NCI-H2107 treated with DMSO at 0.1 percent for 48 hours (cell line): ENCODE data around the gene PHACTR1.
"Not testable (repeated sequence)": the region's sequence is repeated elsewhere in the genome, so short reads cannot be mapped to it uniquely, and the experiment has no call there.

Experiments
- DNase-seq: peaks from one replicate; lab custom pipeline; 2025; ENCODE audit not compliant: unreplicated experiment; lab: John Stamatoyannopoulos, UW

The PHACTR1 gene

DNA sequence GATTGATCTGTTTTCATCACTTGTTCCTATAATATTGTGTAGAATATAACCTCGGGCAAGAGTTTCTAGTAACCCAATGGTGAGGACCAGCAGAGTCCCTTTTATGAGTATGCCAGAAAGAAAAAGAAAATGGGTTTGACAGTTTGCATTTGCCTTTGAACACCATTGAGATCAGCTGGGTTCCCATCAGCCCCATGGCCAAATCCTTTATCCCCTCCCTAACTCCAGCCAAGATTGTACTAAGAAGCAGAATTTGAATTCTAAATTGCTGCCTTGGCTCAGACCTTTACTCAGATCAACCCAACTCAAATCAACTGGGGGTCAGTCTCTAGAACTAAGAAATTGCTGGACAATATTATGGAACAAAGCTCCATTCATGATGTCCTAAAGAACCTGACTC is 424.4 kb downstream of the PHACTR1 start:
- DNase-seq: no peak

DNA sequence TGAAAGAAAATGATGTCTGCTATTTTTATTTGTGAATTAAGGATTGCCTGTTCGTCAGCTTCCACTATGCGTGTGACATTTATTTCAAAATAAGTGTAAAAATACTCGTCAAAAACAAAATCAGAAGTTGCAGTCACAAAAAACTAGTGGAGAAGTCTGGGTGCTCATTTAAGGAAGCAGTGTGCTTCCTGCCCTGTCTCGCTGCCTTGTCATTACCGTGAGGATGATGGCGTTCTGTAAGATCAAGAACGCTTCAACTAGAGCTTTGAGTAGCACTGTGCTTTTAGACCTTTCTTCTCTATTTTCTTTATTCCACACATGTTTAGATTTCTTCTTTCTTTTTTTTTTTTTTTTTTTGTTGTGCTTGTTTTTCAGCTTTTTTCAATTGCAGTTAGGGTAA is 424.8 kb downstream of the PHACTR1 start:
- no peak for DNase-seq

- no peak for DNase-seq
Observed at GRCh38 chr6:13142611-13143010, 426.0 kb downstream of the PHACTR1 start.

DNA sequence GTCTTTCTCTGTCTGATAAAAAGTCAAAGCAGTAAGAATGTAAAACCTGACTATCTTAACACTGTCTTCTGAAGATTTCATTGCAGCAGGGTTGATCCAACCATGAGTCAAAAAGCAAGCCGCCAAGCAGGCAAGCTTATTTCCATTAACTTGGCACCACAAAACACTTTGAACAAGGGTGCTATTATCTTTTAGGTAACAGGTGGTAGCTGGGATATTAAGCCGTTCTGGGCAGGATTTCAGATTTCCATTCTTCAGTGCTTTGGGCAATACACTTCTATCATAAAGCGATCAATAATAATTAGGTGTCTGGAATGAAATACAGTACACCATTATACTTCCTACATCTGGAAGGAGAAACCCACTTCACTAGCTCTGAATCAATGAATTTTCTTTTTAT is 429.9 kb downstream of the PHACTR1 start:
- DNase-seq: peak; percentile 68

DNA sequence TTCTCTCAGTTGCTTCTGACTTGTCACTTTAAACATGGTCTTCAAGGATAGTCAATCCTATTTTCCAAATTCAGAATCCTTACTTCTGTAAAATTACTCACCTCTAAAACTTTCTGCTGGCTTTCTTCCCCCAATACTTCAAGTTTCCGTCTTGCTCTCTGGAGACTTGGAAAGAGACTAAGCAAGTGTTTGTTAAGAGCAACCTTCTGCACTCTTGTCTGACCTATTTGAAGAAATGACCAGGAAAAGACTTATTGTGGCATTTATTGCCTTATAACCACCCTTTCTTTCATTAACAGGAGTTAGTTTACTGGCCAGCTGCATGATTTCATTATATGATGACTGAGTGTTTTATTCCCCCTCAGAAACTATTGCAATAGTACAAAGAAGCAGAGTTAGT is 430.8 kb downstream of the PHACTR1 start:
- no peak for DNase-seq

DNA sequence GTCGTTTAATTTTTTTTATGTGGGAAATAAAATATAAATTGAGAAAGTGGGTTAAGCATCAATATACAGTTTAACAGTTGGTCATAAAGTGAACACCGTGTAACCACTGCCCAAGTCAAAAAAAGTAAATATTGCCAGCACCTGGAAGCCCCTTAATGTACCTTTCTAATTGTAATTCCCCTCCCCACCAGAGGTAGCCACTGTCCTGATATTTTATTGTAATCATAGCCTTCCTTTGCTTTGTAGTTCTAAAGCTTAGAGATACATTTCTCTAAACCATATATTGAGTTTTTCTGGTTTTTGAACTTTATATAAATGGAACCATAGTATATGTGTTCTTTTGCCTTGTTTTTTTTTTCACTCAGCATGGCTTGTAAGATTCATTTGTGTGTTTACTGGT is 431.2 kb downstream of the PHACTR1 start:
- DNase-seq: no peak

DNA sequence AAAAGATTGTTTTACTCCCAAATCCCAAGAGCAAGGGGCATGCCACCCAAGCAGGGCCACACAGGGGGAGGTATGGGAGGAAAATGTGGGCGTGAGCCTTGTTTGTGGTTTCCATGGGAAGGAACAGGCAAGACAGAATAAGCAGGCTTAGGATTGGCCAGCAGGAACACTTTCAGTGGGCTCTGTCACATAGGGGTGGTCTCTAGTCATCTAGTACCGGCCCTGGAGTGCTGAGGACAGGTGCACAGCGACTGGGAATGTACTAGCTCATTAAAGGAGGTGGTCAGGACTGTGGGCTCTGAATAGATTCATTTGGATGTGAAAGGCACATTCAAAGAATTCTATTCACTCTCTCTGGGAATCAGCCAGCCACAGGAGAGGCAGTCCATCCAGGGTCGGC is 436.2 kb downstream of the PHACTR1 start:
- DNase-seq: no peak

DNA sequence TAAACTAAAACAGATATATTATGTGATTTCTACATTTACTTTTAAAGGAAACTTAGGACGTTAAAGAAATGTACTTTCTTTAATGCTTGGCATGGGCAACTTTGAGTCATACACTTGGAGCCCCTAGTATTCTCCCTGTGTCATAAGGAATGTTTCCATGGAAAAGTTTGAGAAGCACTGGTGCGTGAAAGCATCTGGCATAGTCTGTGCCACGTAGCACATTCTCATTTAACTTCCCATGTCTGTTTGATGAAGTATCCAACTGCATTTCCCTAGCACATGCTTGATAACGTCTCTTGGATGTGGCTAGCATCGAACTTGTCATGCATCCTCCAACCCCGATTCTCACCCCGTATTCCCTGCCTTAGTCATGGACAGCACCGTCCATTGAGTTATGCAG is 439.8 kb downstream of the PHACTR1 start:
- no peak for DNase-seq

DNA sequence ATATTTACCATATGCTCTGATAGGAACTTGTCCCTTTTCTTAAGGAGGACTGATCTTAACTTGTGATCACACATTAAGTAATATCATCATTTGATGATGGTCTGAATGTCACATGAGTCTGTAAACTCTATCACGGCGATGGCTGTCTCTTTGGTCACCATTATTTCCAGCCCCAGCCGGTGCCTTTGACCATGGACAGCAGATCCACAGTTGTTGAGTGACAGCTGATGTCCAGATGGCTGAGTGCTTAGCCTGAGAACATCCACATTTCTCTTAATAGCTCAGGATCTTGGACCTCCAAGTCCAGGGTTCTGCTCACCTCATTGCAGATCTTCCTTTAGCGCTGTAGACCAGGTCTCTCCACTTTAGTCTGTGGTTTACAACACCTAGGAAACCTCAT is 440.7 kb downstream of the PHACTR1 start:
- no peak for DNase-seq

GRCh38 chr6:13159300-13159699 is 442.7 kb downstream of the PHACTR1 start:
- no peak for DNase-seq

DNA sequence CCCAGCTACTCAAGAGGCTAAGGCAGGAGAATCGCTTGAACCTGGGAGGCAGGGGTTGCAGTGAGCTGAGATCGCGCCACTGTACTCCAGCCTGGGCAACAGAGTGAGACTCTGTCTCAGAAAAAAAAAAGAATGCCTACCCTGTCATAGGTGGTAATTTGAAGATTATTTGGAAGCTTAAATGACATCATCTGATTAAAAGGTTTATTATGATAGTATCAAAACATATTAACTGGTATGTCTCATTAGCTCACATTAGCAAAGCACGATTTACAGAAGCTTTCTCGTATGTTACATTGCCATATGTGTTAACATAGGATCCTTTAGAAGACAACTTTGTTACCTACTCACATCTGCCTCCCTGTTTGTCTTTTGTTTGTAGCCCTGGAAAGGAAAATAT is 443.3 kb downstream of the PHACTR1 start:
- not testable (repeated sequence) for DNase-seq

DNA sequence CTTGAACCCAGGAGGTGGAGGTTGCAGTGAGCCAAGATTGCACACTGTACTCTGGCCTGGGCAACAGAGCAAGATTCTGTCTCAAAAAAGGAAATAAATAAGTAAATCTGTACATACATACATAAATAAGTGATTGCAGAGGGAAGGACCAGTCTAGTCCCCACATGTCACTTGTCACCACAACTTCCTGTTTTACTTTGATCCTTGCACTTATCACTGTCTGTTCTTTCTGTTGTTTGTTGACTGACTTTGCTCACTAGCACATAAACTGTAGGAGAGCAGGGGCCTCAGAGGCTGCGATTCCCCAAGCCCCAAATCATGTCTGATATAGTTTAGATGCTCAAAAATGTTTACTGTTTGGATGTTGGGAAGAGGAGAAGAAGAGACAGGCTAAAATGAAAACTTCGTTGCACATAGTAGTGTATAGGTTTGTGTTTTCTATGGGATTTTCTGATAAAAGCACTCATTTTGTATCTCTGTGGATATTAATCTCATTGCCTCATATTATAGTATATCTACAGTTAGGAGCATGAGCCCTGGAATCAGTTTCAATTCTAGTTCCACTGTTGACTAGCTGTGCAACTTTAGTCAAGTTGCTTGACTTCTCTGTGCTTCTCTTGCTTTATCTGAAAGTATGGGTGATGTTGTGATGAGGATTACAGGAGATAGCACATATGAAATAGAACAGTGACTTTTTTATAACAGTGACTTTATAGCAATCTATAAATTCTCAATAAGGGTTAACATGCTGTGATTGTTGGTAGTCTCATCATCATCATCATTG is 446.8 kb downstream of the PHACTR1 start:
- no peak for DNase-seq

GRCh38 chr6:13164291-13164690 is 447.7 kb downstream of the PHACTR1 start:
- no peak for DNase-seq

- no peak for DNase-seq
Observed at GRCh38 chr6:13165502-13166172, 449.1 kb downstream of the PHACTR1 start.

DNA sequence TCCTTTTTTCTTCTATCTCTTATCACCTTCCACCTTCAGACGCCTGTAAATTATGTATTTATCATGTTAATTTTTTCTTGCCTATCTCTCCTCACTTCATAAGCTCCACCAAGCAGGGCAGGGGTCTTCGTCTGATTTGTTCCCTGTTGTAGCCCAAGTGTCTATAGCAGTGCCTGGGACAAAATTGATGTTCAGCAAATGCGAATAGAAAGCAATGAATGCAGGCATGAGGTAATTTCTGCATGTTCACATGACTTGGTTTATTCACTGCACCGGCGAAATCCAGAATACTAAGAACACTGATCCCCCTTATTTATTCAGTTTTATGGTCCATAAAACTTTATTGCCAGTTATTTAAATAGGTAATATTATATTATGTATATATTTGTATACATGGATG is 449.7 kb downstream of the PHACTR1 start:
- no peak for DNase-seq

- DNase-seq: no peak
Observed at GRCh38 chr6:13166916-13167315, 450.3 kb downstream of the PHACTR1 start.

DNA sequence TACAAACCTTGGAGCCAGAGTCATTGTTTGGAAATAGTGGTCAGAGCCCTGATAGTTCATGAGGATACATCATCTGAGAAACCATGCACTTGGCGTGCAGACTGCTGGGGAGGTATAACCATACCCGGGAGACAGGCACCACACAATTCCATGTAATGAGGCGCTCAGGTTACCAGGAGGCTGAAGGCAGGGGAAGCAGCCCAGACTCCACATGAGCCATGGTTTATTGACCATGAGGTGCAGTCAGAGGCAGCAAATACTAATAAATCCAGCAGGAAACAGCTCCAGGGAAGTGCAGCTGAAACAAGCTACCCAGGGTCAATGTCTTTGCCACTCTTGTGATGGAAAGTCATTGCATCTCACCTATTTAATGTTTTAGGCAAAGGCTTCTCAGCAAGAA is 455.7 kb downstream of the PHACTR1 start:
- DNase-seq: peak; percentile 52

- no peak for DNase-seq
Observed at GRCh38 chr6:13175087-13175486, 458.5 kb downstream of the PHACTR1 start.

GRCh38 chr6:13175759-13176158 is 459.2 kb downstream of the PHACTR1 start:
- no peak for DNase-seq

- DNase-seq: no peak
Observed at GRCh38 chr6:13177664-13178063, 461.1 kb downstream of the PHACTR1 start.

DNA sequence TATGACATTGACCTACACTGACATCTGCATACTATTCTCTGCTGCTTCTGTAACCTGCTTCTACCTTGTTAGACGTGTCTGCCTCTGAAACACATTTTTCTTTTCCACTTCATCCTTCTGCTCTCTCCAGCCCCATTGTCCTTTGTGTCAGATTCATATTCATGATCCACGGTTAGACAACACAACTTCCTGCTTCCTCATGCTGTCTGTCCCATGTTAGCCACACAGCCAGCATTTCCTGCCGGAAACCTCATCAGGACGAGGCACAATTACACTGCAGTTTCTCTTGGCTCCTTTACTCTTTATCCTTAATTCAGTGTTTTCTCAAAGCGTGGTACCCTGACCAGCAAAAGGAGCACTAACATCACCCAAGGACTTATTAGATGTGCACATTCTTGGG is 461.5 kb downstream of the PHACTR1 start:
- DNase-seq: no peak

GRCh38 chr6:13180538-13180937 is 464.0 kb downstream of the PHACTR1 start:
- DNase-seq: no peak

- no peak for DNase-seq
Observed at GRCh38 chr6:13181393-13181792, 464.8 kb downstream of the PHACTR1 start.
